PFSK-1 (cell line): ENCODE data around the gene KIAA1755.
A peak's percentile ranks its signal among the peaks of the same experiment; 100 is the strongest.

Source experiments
- FOXP2 ChIP-seq: optimal IDR thresholded peaks from 2 replicates; pipeline ENCODE3; 2011; ENCODE audit warnings: borderline replicate concordance, control low read depth, inconsistent platforms; ENCODE audit not compliant: insufficient read depth; ENCODE audit errors: extremely low read length, extremely low read depth
- POLR2AphosphoS5 ChIP-seq: IDR thresholded peaks from 2 replicates; pipeline ENCODE4 v1.6.1; 2012; ENCODE audit warnings: low read depth, mild to moderate bottlenecking, control low read depth, low read length, moderate library complexity
- SIN3A ChIP-seq: IDR thresholded peaks from 2 replicates; pipeline ENCODE4 v1.6.1; 2012; ENCODE audit warnings: mild to moderate bottlenecking, low read length, moderate library complexity, borderline replicate concordance; ENCODE audit not compliant: insufficient read depth
- TAF1 ChIP-seq: IDR thresholded peaks from 2 replicates; pipeline ENCODE4 v1.6.1; 2012; ENCODE audit warnings: low read length, control low read depth, borderline replicate concordance; ENCODE audit not compliant: insufficient read depth
- TF ChIP-seq, protein P1 (sequence below), 2 experiments: IDR thresholded peaks; 2 replicates each; pipeline versions ENCODE4 v1.6.1 to v1.8.0; 2011 to 2012; ENCODE audit warnings: low read depth in 2 of 2, low read length in 2 of 2, control low read depth in 1 of 2, inconsistent platforms in 1 of 2, mild to moderate bottlenecking in 1 of 2, moderate library complexity in 1 of 2; ENCODE audit not compliant: insufficient read depth in 1 of 2

Gene KIAA1755

DNA sequence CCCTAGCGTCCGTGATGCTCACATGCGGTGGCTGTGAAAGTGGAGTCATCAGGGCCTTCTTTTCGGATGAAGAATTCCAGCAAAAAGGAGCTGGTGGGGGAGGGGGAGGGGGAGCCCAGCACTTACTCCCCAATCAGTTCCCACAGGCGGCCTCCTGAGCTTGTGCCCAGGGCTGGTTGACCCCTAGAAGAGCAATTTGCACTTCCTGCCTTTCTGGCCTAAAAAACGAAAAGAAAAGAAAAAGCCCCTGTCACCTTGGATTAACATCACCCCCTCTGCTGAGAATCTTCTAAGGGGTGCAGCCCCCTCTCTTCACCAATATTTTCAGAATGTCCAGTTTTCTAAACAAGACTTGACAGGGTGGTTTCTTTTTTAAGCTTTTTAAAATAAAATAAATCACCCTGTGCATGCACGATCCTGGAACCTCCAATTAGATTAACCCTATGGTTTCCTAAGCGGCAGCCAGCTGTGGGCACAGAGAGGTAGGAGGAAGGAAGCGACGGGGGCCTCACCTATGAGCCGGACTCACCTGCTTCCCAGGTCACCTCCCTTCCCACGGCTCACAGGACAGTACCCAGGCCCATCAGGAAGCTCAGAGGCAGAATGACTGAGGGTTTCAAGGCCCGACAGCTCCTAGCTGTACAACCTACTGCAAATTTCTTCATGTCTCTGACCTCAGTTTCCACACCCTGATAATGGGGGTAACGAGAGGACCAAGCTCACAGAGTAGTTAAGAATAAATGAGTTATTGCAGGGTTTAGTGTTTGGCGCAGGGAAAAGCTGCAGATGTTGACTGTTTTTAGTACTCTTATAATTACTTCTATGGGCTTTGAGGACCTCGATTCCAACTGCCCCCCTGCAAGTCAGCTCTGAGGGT, 85.0 kb downstream of the KIAA1755 start:
- TF ChIP-seq FOXP2 (no peak), TAF1 (no peak), POLR2AphosphoS5 (no peak), SIN3A (no peak)
- TF ChIP-seq, protein P1, sequence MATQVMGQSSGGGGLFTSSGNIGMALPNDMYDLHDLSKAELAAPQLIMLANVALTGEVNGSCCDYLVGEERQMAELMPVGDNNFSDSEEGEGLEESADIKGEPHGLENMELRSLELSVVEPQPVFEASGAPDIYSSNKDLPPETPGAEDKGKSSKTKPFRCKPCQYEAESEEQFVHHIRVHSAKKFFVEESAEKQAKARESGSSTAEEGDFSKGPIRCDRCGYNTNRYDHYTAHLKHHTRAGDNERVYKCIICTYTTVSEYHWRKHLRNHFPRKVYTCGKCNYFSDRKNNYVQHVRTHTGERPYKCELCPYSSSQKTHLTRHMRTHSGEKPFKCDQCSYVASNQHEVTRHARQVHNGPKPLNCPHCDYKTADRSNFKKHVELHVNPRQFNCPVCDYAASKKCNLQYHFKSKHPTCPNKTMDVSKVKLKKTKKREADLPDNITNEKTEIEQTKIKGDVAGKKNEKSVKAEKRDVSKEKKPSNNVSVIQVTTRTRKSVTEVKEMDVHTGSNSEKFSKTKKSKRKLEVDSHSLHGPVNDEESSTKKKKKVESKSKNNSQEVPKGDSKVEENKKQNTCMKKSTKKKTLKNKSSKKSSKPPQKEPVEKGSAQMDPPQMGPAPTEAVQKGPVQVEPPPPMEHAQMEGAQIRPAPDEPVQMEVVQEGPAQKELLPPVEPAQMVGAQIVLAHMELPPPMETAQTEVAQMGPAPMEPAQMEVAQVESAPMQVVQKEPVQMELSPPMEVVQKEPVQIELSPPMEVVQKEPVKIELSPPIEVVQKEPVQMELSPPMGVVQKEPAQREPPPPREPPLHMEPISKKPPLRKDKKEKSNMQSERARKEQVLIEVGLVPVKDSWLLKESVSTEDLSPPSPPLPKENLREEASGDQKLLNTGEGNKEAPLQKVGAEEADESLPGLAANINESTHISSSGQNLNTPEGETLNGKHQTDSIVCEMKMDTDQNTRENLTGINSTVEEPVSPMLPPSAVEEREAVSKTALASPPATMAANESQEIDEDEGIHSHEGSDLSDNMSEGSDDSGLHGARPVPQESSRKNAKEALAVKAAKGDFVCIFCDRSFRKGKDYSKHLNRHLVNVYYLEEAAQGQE (IDR thresholded peaks at IDR 0.05; ENCODE audit: insufficient read depth in 1 of 2, low read depth in 2 of 2, low read length in 2 of 2) = no peak

GRCh38 chr20:38173237-38174156, 87.0 kb downstream of the KIAA1755 start:
- peak; percentile 18; the same call in 1 of the 2 replicates for TF ChIP-seq TAF1
- TF ChIP-seq SIN3A = 0 out of 2 replicates have a peak, but pooled peaks have one; percentile 12
- TF ChIP-seq, protein P1 (IDR thresholded peaks at IDR 0.05; ENCODE audit: insufficient read depth in 1 of 2, low read depth in 2 of 2, low read length in 2 of 2) = no peak
- peak; percentile 61 for TF ChIP-seq POLR2AphosphoS5
- peak; percentile 65 for TF ChIP-seq FOXP2

DNA sequence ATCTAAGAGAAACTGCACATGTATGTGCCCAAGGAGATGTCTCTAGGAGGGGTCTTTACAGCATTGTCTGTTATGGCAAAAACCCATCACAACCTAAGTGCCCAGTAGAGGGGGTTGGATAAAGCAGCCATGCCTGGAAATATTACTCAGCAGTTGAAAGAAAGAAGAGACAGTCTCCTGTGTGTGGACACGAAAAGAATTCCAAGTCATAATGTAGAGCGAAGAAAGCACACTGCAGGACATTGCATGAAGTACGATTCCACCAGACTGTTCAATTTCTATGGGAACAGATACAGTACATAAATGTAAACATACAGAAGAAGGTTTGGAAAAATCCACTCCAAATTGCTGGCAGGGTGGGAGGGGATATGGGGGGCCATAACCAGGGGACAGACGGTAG, 88.1 kb downstream of the KIAA1755 start:
- TF ChIP-seq FOXP2 (no peak), TAF1 (no peak), POLR2AphosphoS5 (no peak)
- TF ChIP-seq, protein P1 (IDR thresholded peaks at IDR 0.05; ENCODE audit: insufficient read depth in 1 of 2, low read depth in 2 of 2, low read length in 2 of 2) = no peak

GRCh38 chr20:38171675-38172043, 88.9 kb downstream of the KIAA1755 start:
- TF ChIP-seq FOXP2 (no peak), SIN3A (no peak; the same call in 1 of the 2 replicates), POLR2AphosphoS5 (no peak), TAF1 (no peak)
- TF ChIP-seq, protein P1 (IDR thresholded peaks at IDR 0.05; ENCODE audit: insufficient read depth in 1 of 2, low read depth in 2 of 2, low read length in 2 of 2) = no peak
